ENCODE results near the gene ENHO.

DNA sequence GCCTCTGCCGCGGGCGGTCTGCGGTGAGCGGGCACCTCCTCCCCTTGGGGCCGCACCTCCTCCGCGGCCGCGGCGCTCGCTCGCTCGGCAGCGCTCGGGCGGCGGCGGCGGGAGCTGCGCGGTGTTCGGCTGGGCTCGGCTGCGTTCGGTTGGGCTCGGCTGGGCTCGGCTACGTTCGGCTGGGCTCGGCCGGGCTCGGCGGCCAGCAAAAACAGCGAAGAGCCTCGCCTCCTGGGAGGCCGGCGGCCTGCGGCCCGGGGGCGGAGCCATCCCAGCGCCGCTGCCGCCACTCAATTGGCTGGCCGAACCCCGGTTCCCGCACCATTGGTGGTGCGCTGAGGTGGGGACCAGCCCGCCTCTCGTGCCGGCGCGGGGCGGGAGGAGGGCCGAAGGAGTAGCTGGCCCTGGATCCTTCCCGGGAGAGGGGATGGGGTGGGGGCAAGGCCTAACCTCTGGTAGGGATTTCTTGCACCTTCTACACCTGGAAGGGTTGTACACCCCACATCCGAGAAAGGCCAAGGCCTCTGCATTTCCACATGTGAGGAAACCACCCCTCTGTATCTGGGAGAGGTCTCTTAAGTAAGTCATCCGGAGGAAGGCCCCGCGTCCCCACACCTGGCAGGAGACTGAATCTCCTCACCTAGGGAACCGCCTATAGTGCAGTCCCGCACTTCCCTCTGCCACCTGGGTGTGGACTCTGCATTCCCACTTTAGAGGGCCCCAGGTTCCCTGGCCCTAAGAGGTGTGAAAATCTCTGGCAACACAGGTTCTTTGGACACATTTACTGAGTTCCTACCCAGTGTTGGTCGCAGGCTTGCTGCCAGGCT, at the start of gene ENHO:
- TF ChIP-seq, protein P1, sequence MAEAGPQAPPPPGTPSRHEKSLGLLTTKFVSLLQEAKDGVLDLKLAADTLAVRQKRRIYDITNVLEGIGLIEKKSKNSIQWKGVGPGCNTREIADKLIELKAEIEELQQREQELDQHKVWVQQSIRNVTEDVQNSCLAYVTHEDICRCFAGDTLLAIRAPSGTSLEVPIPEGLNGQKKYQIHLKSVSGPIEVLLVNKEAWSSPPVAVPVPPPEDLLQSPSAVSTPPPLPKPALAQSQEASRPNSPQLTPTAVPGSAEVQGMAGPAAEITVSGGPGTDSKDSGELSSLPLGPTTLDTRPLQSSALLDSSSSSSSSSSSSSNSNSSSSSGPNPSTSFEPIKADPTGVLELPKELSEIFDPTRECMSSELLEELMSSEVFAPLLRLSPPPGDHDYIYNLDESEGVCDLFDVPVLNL (IDR thresholded peaks at IDR 0.05; ENCODE audit: low read depth, low read length) = no peak
- TF ChIP-seq HDAC2 (IDR thresholded peaks at IDR 0.05) (no peak), MYC (IDR thresholded peaks at IDR 0.05; ENCODE audit: insufficient read depth, insufficient read length, insufficient replicate concordance, low read length, severe bottlenecking) (no peak), TAF1 (IDR thresholded peaks at IDR 0.05; ENCODE audit: borderline replicate concordance, low read depth, low read length) (no peak), SRF (IDR thresholded peaks at IDR 0.05; ENCODE audit: low read depth in 2 of 2, low read length in 2 of 2) (no peak), SP1 (IDR thresholded peaks at IDR 0.05; ENCODE audit: low read depth, low read length) (no peak), POLR2A (IDR thresholded peaks at IDR 0.05; ENCODE audit: low read depth, low read length) (no peak), HCFC1 (IDR thresholded peaks at IDR 0.05; ENCODE audit: low read length) (no peak), ESRRA (IDR thresholded peaks at IDR 0.05; ENCODE audit: low read length) (no peak), CEBPB (IDR thresholded peaks at IDR 0.05; ENCODE audit: borderline replicate concordance in 1 of 2, low read depth in 2 of 2, low read length in 2 of 2) (no peak), EZH2 (IDR thresholded peaks at IDR 0.05; ENCODE audit: borderline replicate concordance, control insufficient read depth, low read depth, low read length) (no peak), CBX5 (IDR thresholded peaks at IDR 0.05; ENCODE audit: low read depth) (no peak), ATF3 (IDR thresholded peaks at IDR 0.05; ENCODE audit: borderline replicate concordance, extremely low read depth, low read depth, low read length) (no peak)
- TF ChIP-seq, protein P2, sequence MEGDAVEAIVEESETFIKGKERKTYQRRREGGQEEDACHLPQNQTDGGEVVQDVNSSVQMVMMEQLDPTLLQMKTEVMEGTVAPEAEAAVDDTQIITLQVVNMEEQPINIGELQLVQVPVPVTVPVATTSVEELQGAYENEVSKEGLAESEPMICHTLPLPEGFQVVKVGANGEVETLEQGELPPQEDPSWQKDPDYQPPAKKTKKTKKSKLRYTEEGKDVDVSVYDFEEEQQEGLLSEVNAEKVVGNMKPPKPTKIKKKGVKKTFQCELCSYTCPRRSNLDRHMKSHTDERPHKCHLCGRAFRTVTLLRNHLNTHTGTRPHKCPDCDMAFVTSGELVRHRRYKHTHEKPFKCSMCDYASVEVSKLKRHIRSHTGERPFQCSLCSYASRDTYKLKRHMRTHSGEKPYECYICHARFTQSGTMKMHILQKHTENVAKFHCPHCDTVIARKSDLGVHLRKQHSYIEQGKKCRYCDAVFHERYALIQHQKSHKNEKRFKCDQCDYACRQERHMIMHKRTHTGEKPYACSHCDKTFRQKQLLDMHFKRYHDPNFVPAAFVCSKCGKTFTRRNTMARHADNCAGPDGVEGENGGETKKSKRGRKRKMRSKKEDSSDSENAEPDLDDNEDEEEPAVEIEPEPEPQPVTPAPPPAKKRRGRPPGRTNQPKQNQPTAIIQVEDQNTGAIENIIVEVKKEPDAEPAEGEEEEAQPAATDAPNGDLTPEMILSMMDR (IDR thresholded peaks at IDR 0.05 in 2 of 3, conservative IDR thresholded peaks at IDR 0.05 in 1 of 3; ENCODE audit: control insufficient read depth in 2 of 3, extremely low read depth in 1 of 3, insufficient read depth in 1 of 3, low read depth in 3 of 3, low read length in 3 of 3) = no peak

Data from GM12878 (cell line).